Measurements from ENCODE around the gene EMC6.
"Not testable (repeated sequence)": the region's sequence is repeated elsewhere in the genome, so short reads cannot be mapped to it uniquely, and the experiment has no call there.

The EMC6 gene

DNA sequence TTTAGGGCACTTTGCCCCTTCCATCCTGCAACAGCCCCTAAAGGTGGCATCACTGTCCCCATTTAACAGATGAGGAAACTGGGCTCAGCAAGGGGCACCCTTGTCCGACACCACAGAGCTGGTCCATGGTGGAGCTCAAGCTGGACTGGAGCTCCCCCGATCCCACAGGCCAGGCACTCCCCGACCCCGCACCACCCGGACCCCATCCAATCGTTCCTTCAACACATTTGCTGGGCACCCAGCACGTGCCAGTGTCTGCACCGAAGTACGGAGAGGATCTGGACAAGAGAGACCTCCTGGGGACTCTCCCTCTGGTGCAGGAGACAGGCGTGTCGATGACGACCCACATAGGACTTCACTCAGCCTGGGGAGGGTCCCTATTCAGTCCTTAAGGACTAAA lies 13.4 kb downstream of the EMC6 start:
- no peak for DNase-seq

DNA sequence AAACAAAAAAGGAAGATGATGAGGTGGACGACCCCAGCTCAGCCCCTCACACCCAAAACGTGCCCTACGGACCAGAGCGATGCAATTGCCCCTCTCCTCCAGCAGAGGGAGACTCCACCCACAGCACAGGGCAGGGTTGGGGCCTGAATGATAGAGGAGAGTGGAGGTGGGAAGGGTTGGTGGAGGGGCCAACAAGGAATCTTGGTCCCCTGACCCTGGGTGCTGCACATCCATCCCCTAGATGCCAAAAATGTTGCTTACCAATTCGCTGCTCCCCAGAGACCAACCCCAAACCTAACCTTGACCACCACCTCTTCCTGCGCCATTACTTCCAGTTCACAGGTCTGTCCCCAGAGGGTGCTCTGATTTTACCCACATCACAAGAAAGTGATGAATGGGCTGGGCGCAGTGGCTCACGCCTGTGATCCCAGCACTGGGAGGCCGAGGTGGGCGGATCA lies 14.5 kb downstream of the EMC6 start:
- DNase-seq: no peak

DNA sequence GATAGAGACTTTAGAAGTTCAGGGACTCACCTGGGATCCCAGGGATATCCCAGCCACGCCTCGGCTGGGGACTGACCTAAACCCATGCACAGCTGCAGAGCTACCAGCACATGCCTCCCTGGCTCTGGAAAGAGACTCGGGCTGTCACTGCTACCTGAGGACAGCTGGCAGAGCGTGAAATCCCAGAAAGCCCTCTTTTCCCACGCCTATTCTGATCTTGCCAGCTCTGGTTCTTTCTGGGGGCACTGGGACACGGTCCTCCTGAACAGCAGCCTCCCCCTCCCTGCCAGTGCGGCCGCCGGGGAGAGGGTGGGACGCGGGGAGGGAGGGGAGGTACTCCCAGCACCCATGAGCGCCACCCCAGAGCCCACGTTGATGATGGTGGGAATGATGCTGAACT lies 16.6 kb downstream of the EMC6 start:
- DNase-seq: no peak

DNA sequence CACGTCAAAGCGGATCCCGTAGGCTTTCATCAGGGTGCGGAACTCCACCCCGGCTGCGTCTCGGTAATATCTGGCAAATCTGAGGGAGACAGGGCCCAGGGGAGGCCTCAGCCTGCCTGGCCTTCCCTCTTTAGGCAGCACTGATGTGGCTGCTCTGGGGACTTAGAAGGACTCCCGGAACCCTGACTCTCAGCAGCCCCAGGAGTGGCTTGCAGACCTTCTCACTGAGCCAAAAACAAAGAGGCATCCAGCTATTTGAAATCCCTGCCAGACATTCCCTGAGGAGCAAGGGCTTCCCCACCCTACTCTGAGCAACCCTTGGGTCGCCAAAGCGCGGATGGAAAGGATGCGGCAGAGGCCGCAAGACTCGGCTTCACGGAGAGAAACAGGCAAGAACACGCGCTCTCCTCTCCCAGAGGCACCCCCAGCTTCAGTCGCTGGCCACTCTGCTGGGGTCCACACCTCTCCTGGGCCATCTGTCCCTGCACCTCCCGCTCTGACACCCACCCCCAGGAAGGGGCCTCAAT lies 19.5 kb downstream of the EMC6 start:
- no peak for DNase-seq

DNA sequence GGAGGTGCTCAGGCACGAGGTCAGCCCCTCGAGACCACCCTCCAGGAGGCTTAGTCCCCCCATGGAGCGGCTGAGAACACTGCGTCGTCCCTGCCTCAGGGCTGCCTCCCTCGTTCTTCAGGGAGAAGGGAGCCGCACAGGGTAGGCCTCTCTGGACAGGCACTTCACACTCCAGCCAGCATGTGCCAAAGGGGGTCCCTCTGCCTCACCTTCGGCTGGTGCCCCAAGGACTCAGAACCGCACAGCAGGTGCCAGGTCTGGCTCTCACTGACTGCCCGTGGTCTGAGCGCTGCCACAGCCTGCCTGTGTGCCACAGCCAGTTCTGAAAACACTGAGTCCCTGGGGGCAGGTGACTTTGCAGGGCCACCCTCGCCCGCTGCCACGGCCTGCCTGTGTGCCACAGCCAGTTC lies 20.2 kb downstream of the EMC6 start:
- DNase-seq: no peak

DNA sequence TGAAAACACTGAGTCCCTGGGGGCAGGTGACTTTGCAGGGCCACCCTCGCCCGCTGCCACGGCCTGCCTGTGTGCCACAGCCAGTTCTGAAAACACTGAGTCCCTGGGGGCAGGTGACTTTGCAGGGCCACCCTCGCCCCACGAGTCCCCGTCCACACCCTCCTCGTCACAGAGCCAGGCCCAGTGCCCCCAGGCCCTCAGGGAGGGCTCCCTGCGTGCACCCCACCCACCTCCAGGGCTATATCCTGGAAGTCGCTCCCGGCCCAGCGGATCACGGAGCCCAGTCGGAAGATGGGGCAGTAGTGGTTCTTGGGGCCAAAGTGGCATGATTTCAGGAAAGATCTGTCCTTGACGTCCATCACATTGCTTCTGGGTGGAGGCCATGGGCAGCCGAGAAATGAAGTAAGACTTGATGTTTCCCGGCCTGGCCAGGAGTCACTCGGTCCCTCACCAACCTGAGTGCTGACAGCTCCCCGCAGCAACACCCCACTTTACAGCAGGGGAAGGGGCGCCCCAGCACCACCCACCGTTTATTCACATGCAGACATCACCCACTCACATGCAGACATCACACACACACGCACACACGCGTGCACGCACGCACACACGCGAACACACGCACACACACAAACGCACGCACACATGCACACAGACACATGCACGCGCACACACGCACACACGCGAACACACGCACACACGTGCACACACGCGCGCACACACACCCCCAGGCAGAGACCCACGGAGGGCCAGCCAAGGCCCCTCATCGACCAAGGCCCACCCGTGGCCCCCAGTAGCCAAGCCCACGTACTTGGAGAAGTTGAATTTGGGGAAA lies 20.9 kb downstream of the EMC6 start:
- no peak for DNase-seq

DNA sequence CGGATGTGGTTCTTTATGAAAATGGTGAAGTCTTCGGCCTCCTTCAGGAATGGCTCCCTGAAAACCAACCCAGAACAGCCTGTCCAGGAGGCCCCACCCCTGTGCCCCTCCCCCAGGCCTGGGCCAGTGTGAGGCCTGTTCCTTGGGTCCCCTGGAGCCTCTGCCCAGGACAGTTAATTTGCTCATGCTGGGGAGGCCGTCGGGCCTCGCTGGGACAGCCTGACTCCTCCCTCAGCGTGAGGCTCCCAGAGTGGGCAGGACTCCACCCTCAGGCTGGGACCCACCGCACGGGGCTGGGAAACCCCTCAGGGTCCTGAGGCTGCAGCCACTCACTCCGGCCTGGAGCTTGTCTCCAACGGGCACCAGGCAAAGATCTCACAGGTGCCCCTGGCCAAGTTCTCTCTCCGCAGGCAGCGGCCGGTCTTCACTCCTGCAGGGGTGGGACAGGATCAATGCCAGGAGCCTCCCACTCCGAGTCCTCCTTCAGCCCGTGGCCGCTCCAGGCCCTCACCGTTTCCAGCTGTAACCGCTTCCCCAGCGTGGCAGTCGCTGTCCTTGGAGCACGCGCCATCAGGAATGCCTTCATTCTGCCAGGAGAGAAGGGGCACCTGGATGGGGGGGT lies 21.6 kb downstream of the EMC6 start:
- no peak for DNase-seq

DNA sequence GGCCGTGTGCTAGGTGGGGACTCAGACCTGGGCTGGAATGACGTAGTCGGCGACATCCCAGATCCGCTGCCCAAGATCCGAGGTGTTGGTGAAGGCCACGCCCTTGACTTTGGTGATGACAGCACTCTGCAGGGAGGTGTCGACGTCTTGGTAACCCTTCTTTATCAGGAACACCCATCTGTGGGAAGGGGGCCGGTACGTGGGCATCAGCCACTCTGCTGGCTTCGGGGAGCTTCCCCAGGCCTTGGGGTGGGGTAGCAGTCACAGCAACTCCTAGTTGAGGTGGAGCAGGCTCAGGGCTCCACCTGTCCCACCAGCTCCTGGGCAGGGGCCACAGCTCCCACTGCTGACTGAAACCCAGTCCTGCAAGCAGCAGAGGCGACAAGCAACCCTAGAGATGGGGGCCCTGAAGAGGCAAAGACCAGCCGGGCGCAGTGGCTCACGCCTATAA lies 23.0 kb downstream of the EMC6 start:
- DNase-seq: no peak

DNA sequence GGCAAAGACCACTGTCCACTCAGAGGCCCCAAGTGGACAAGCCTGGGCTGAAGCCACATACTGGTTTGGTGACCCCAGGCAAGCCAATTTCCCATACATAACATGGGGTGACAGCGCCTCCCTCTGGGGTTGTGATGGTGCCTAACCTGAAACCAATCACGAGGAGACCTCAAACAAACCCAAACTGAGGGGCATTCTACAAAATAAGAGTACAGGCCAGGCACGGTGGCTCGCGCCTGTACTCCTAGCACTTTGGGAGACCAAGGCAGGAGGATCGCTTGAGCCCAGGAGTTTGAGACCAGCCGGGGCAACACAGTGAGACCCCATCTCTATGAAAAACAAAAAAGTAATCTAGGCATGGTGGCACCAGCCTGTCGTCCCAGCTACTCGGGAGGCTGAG lies 23.7 kb downstream of the EMC6 start:
- no peak for DNase-seq

DNA sequence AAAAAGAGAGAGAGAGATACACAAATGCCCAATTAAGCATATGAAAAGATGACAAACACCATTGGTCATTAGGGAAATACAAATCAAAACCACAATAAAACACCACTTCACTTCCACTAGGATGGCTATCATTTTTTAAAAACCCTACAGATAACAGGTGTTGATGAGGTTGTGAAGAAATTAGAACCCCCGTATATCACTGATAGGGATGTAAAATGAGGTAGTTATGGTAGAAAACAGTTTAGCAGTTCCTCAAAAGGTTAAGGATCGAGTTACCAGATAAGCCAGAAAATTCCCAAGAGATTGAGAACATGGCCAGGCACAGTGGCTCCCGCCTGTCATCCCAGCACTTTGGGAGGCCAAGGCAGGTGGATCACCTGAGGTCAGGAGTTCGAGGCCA lies 24.5 kb downstream of the EMC6 start:
- DNase-seq: no peak

DNA sequence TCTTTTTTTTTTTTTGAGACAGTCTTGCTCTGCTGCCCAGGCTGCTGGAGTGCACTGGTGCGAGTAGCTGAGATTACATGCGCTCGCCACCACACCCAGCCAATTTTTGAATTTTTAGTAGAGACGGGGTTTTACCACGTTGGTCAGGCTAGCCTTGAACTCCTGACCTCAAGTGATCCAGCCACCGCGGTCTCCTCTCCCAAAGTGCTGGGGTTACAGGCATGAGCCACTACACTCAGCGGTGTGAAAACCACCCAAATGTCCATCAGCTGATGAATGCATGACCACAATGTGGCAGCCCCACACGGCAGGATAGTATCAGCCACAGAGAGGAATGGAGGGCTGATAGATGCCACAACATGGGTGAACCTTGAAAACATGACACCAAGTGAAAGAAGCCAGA lies 25.2 kb downstream of the EMC6 start:
- DNase-seq: no peak

DNA sequence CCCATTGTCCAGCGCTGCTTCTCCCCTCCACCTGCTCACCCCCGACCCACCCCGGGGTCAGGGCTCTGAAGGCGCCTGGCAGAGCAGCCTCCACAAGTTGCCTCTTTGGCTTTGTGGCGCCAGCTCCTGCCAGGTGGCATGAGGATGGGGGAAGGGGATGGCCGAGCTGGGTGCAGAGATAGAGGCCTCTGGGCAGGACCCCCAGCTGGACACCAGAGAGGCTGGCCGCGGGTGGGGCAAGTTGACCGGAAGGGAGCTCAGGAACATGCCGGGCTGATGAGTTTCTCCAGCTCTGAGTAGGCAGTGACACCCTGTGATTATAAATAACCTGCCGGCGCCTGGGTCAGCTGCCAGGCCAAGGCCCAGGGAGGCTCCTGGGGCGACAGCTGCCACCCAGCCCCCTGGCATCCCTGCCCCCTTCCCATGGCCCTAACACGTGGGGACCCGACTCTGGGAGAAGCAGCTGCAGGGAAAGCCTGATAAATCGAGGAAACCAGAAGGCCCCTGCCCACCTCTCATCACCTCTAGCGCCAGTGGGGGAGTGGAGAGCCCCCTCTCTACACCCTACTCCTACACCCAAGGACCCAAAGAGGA lies 26.6 kb downstream of the EMC6 start:
- no peak for DNase-seq

DNA sequence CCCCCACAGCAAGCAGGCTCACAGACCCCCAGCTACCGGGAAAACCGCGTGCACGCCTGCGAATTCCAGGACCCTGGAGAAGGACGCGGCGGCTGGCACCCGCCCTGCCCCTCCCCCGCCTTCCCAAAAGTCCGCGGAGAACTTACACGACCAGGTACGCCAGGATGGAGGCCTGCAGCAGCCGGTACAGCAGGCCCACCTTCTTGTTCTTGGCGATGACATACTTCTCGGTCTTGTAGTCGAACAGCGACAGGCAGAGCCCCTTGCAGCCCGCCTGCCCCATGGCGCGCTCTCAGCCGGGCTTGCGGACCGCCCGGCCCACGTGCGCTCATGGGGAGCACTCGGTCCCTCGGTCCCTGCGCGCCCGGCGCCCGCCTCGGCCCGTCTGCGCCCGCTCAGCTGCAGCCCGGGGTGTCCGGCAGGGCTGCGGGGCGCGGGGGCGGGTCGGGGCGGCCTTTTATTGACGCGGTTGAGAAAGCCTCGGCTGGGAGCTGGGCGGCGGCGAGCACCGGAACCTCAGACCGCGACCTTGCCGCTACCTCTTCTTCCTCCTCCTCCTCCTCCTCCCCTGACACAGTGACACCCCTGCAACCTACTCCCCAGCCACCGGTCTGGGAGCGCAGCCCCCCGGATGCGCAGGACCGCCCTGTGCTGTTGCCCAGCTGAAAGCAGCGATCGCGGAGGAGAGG lies 27.3 kb downstream of the EMC6 start, which contains the start of gene P2RX5:
P2RX5 (minus strand) TSS at position 433 of the 689 bp plus-strand sequence; CDS start at position 283, 150 bp downstream.
- no peak for DNase-seq

DNA sequence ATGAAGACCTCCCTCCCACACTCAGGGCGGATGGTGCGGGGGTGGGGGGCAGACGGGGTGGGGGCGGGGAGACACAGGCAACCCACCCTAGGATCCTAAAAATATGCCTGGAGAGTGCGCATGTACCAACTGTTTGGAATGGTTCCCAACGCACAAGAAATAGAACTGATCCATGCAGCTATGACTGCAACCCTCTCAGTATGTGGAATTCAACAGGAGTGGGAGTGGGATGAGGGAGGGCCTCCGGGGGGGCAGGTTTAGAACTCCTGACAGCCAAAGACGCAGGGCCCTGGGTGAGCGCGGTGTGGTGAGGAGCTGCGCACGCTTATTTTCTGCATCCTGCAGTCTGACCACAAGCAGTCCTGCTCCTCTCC lies 28.5 kb downstream of the EMC6 start:
- DNase-seq: no peak

DNA sequence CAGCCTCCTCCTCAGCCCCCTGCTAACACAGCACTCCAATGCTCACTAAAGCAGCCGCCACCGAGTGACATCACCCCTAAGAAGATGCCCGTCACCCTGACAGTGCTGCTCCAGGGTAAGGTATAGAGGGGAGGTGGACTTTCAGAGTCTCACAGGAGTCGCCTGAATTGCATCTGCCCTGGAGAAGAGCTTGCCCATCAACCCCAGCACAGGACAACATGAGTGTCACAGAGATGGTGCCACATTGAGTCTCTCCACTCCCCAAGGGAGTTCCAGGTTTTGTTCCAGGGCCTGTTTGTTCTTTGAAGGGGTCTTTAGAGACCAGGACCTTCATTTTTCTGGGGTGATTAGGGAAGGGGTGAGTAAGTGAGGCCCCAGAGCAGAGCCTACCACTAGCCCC lies 29.5 kb downstream of the EMC6 start:
- DNase-seq: no peak

DNA sequence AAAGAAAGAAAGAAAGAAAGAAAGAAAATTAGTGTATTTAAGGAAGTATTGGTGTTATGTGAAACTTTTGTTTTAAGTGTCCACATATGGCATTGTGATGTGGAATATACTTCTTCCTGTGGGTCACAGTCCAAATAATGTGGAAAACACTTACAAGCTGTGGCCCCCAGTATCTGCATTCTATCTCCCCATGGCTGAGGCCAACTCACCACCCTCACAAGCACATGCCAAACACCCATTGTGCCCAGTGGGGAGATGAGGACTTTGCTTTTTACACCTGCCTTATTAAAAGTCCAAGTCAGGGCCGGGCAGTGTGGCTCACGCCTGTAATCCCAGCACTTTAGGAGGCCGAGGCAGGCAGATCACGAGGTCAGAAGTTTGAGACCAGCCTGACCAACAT lies 31.3 kb downstream of the EMC6 start:
- DNase-seq: no peak

DNA sequence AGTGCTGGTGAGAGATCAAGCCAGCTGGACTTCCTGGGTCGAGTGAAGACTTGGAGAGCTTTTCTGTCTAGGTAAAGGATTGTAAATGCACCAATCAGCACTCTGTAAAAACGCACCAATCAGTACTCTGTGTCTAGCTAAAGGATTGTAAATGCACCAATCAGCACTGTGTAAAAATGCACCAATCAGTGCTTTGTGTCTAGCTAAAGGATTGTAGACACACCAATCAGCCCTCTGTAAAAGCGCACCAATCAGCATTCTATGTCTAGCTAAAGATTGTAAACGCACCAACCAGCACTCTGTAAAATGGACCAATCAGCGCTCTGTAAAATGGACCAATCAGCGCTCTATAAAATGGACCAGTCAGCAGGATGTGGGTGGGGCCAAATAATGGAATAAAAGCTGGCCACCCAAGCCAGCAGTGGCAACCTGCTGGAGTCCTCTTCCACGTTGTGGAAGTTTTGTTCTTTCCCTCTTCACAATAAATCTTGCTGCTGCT lies 33.5 kb downstream of the EMC6 start:
- DNase-seq: not testable (repeated sequence)

DNA sequence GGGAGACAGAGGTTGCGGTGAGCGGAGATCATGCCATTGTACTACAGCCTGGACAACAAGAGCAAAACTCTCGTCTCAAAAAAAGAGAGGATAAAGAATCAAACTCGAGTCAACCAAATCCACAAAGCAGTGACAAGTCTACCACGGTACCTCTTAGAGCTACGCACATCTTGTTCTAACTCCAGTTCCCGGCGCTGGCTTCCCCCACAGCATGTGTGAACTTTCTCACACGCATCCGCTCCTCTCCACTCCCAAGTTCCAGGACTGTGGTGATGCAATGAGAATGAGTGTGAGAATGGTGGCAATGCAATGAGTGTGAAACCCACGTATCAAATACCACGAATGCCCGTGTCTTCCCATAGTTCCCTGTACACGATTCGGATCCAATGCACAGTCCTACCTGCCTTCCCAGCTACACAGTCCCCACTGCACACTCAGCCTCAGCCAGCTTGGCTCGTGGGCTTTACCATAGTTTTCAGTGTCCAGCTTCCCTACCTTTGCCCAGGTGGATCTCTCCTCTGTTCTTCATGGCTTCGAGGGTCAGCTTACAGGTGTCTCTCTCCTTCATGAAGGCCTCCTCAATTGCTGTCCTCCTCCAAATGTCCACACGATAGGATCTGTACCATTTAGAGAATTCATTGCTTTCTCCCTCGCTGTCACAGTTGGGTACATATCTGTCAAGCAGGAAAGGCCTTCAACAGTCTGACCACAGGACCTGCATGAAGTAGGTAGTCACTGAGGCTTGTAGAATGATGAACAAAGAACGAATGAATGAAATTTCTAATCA lies 36.5 kb downstream of the EMC6 start:
- no peak for DNase-seq

DNA sequence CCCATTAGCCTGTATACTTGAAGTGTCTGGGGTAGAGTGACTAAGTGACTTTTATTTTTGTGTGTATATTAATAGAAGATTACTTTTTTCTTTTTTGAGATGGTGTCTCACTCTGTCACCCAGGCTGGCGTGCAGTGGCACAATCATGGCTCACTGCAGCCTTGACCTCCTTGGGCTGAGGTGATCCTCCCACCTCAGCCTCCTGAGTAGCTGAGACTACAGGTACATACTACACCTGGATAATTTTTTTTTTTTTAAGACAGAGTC lies 37.0 kb downstream of the EMC6 start:
- DNase-seq: not testable (repeated sequence)

DNA sequence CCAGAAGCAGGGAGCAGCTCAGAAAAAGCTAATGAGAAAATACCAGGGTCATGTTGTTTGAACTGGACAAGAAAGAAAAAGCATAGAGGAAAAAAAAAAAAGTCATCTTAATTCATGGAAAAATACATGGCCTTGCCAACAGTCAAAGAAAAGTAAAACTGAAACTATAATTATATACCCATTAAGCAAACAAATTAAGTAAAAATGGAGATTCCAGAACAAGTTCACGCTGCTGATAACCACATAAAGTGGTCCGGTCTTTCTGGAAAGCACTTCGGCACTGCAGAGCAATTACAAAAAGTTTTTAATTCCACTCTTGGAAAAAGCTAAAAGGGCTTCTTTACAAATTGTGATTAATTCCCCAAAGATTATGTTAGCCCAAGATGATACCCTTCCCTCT lies 39.8 kb downstream of the EMC6 start:
- DNase-seq: no peak

DNA sequence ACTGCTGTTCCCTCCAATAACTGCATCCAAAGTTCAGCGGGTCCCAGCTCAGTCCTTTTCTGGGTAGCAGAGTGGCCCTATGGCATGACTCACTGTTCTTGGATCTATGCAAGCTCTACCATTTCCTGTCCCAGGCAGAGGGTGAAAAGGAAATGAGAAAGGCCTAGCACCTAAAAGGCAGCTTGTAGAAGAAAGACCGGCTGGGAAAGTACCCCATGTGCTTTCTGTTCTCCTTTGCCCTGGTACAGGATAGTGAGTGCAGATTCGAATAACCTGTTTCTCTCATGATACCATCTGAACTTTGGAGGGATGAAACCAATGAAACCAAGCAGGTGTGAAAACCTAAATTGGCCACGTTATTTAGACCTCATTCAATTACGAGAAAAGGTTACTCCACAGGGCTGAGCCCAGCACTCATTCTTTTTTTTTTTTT lies 42.4 kb downstream of the EMC6 start:
- no peak for DNase-seq

DNA sequence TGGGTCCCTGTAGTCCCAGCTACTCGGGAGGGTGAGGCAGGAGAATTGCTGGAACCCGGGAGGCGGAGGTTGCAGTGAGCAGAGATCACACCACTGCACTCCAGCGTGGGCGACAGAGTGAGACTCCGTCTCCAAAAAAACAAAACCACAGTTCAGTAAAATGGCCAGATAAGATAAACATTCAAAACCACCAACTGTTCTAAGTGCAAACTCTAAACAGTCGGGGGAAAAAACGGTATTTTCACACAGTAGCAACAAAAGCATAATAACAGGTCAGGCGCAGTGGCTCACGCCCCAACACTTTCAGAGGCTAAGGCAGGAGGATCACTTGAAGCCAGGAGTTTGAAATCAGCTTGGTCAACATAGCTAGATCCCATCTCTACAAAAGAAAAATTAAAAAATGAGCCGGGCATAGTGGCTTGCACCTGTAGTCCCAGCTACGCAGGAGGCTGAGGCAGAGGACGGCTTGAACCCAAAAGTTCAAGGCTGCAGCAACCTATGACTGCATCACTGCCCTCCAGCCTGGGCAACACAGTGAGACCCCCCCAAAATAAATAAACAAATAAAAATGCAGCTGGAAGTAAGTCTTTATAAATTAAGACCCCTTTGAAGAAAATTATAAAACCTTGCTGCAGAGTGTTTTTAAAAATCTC lies 44.3 kb downstream of the EMC6 start:
- DNase-seq: no peak

Data from NCI-H2081 (cell line).